Lung (tissue), 12 donors: ENCODE measurements around the gene ITPA. TPM values are rescaled to one million over a fixed set of nuclear protein-coding genes. Genes with fewer than 3 reads are reported as not detected.

ENCODE experiments used
- ATAC-seq: fragments of 200-7000 bp; cut with Tn5 transposase; one replicate; pipeline ENCODE4 v1.9.1; 2020; ENCODE audit warnings: moderate number of reproducible peaks; ENCODE audit not compliant: insufficient read depth, low FRiP score
- DNase-seq, 3 donors: peaks; one replicate each; pipeline ENCODE4 v3.0.0-alpha.2; 2013 to 2017
- H3K27ac ChIP-seq, 2 donors: one replicate each; pipeline ENCODE4 v1.5.1; 2013; ENCODE audit warnings: mild to moderate bottlenecking in 2 of 2, moderate library complexity in 2 of 2, control low read depth in 1 of 2, inconsistent platforms in 1 of 2, low read depth in 1 of 2, low read length in 1 of 2
- H3K27me3 ChIP-seq, 3 donors: one replicate each; pipeline ENCODE4 v1.5.1; 2013; ENCODE audit warnings: low read length in 2 of 3; ENCODE audit not compliant: control insufficient read depth in 3 of 3, insufficient read depth in 3 of 3
- H3K36me3 ChIP-seq, 4 donors: one replicate each; pipeline ENCODE4 v1.5.1; 2013; ENCODE audit warnings: low read length in 4 of 4, mild to moderate bottlenecking in 1 of 4, moderate library complexity in 1 of 4; ENCODE audit not compliant: control insufficient read depth in 4 of 4, insufficient read depth in 4 of 4
- H3K4me1 ChIP-seq, 5 donors: one replicate each; pipeline ENCODE4 v1.5.1; 2013; ENCODE audit warnings: low read length in 5 of 5, mild to moderate bottlenecking in 2 of 5, moderate library complexity in 1 of 5; ENCODE audit not compliant: control insufficient read depth in 5 of 5, insufficient read depth in 5 of 5
- H3K4me3 ChIP-seq: one replicate; pipeline ENCODE4 v1.5.1; 2013; ENCODE audit warnings: mild to moderate bottlenecking, control low read depth, moderate library complexity
- H3K9ac ChIP-seq, 2 donors: one replicate each; pipeline ENCODE4 v1.5.1; 2013; ENCODE audit warnings: low read length in 2 of 2, control low read depth in 1 of 2; ENCODE audit not compliant: insufficient read depth in 1 of 2
- H3K9me3 ChIP-seq, 4 donors: one replicate each; pipeline ENCODE4 v1.5.1; 2013; ENCODE audit warnings: low read length in 3 of 4, mild to moderate bottlenecking in 1 of 4, moderate library complexity in 1 of 4; ENCODE audit not compliant: control insufficient read depth in 4 of 4, insufficient read depth in 3 of 4
- WGBS, 2 donors: extraction: QIAGEN DNeasy Blood & Tissue Kit; methylation state at CpG; one replicate each; pipeline ENCODE4 v1.1.7; 2013; 5-methylcytosine and 5-hydroxymethylcytosine counted together
- polyA plus RNA-seq, 2 donors: library from polyadenylated mRNA; stranded (reverse); fragments of 200-250 nt; gene quantifications; one replicate each; pipeline ENCODE4 v1.2.1, GENCODE V29; 2013
- total RNA-seq, 2 donors: library from RNA; depleted of rRNA in 1 of 2; stranded (reverse); fragments of >200 nt in 1 of 2; gene quantifications; one replicate each; pipeline ENCODE4 v1.2.1, GENCODE V29; 2014 to 2021
- TF ChIP-seq, protein P1 (sequence below): IDR thresholded peaks from 2 replicates; pipeline ENCODE4 v1.5.1; 2012; ENCODE audit warnings: mild to moderate bottlenecking; ENCODE audit errors: control extremely low read depth, extremely low read depth
- donor health status: control.
- donor health status: control.
- donor health status: Bipolar disorder and iron deficiency.
- donor health status: healthy.
- donor health status: DM: yes; HTN: yes; CAD: no.

Gene ITPA
- total and polyA plus RNA-seq, 4 donors: 32.7 to 95.8 (median 66.1) TPM

DNA sequence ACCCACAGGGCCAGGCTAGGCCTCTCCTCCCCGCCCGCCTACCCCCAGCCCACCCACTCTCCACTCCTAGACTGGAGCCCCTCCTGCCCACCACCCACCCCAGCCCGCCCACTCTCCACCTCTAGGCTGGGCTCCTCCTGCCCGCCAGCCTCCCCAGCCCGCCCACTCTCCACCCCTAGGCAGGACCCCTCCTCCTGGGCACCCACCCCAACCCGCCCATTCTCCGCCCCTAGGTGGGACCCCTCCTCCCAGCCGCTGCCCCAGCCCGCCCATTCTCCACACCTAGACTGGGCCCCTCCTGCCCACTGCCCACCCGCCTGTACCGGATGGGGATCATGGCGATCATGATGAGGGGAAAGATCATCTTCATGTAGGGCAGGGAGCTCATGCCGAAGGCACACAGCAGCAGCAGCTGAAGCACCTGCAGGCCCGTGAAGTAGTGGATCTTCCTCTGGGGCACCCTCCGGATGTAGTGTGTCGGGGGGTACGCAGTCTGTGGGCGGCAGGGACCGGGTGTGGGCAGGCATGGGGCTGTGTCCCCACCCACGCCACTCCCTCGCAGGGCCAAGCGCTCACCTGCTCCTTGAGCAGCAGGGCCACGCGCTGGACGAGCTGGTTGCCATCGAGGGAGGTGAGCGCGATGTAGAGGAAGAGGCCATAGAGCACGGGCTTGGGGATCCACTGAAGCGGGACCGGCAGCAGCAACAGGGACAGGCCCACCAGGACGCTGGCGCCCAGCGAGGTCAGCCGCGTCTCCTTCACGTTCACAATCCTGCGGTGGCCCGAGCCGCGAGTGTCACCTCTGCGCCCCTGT is 18.8 kb downstream of the ITPA start:
- Histone ChIP-seq H3K4me3 (no peak overlapping the region), H3K27me3 (no peaks in the 10 kb centered on the region), H3K9ac (no peak overlapping the region), H3K36me3 (peaks cover 0 to 20% (median 2%) of the 10 kb centered on the region in 4 donors), H3K9me3 (no peaks in the 10 kb centered on the region), H3K4me1 (no peaks in the 10 kb centered on the region), H3K27ac (no peak overlapping the region)
- DNase-seq (no peak), ATAC-seq (no peak)
- WGBS, 2 donors: 88 to 94% methylated on average over 38 to 41 of the region's 42 CpGs
- TF ChIP-seq, protein P1, sequence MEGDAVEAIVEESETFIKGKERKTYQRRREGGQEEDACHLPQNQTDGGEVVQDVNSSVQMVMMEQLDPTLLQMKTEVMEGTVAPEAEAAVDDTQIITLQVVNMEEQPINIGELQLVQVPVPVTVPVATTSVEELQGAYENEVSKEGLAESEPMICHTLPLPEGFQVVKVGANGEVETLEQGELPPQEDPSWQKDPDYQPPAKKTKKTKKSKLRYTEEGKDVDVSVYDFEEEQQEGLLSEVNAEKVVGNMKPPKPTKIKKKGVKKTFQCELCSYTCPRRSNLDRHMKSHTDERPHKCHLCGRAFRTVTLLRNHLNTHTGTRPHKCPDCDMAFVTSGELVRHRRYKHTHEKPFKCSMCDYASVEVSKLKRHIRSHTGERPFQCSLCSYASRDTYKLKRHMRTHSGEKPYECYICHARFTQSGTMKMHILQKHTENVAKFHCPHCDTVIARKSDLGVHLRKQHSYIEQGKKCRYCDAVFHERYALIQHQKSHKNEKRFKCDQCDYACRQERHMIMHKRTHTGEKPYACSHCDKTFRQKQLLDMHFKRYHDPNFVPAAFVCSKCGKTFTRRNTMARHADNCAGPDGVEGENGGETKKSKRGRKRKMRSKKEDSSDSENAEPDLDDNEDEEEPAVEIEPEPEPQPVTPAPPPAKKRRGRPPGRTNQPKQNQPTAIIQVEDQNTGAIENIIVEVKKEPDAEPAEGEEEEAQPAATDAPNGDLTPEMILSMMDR: no peak

GRCh38 chr20:3228750-3229032 is 19.4 kb downstream of the ITPA start:
- no peaks in the 10 kb centered on the region for H3K4me1 ChIP-seq
- no peaks in the 10 kb centered on the region for H3K27me3 ChIP-seq
- ATAC-seq (no peak), DNase-seq (no peak)
- H3K27ac ChIP-seq: no peak overlapping the region
- no peak overlapping the region for H3K9ac ChIP-seq
- no peaks in the 10 kb centered on the region for H3K9me3 ChIP-seq
- H3K4me3 ChIP-seq: no peak overlapping the region
- TF ChIP-seq, protein P1: no peak
- H3K36me3 ChIP-seq: peaks cover 0 to 15% (median 2%) of the 10 kb centered on the region in 4 donors
- 89 to 95% methylated on average over 11 of the region's 11 CpGs for WGBS, 2 donors

GRCh38 chr20:3229158-3229557 is 19.9 kb downstream of the ITPA start:
- TF ChIP-seq, protein P1: no peak
- Histone ChIP-seq H3K4me1 (no peaks in the 10 kb centered on the region), H3K4me3 (no peak overlapping the region), H3K27ac (no peak overlapping the region), H3K9me3 (no peaks in the 10 kb centered on the region), H3K9ac (no peak overlapping the region), H3K36me3 (peaks cover 0 to 11% (median 2%) of the 10 kb centered on the region in 4 donors), H3K27me3 (no peaks in the 10 kb centered on the region)
- ATAC-seq: no peak
- 96 to 97% methylated on average over 22 of the region's 22 CpGs for WGBS, 2 donors
- DNase-seq: no peak

DNA sequence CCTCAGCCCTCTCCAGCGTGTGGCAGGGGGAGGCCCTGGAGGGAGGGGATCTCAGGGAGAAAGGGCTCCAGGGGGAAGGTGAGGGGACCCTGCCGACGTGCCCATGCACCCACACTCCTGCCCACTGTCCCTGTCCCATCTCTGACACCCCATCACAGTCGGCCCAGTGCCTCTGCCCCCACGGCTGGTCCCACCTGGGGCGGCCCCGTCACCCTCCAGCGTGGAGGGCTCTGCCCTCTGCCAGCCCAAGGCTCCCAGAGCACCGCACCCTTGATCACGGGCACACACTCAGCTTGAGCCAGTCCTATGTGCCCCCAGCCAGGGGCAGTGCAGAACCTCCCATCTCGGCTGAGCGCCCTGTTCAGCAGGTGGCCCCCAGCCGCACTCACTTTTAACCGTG is 20.5 kb downstream of the ITPA start:
- ATAC-seq: no peak
- no peaks in the 10 kb centered on the region for H3K27me3 ChIP-seq
- TF ChIP-seq, protein P1: no peak
- no peak overlapping the region for H3K4me3 ChIP-seq
- peaks cover 0 to 7% (median 1%) of the 10 kb centered on the region in 4 donors for H3K36me3 ChIP-seq
- WGBS, 2 donors: 90 to 95% methylated on average over 12 to 14 of the region's 14 CpGs
- no peak for DNase-seq
- no peaks in the 10 kb centered on the region for H3K9me3 ChIP-seq
- H3K27ac ChIP-seq: no peak overlapping the region
- H3K9ac ChIP-seq: no peak overlapping the region
- H3K4me1 ChIP-seq: no peaks in the 10 kb centered on the region
